SU-DHL-6 (cell line): ENCODE results near the gene CCNQ.

Source experiments
- H2AFZ ChIP-seq: fragments of 200-600 bp; sonication (generic); 2 replicates; pipeline ENCODE4 v1.6.1; 2014; ENCODE audit warnings: low read depth, mild to moderate bottlenecking, moderate library complexity, mixed read lengths, antibody characterized with exemption, low read length; ENCODE audit not compliant: severe bottlenecking
- H3F3A ChIP-seq: fragments of 200-600 bp; shearing (Covaris generic); 2 replicates; pipeline ENCODE4 v1.6.0; 2016; ENCODE audit warnings: antibody characterized with exemption, mild to moderate bottlenecking; ENCODE audit not compliant: insufficient read depth
- H3K27ac ChIP-seq: fragments of 200-600 bp; sonication (generic); 2 replicates; pipeline ENCODE4 v1.5.1; 2016; ENCODE audit warnings: low read depth, mild to moderate bottlenecking, low read length, moderate library complexity, mixed read lengths
- H3K27me3 ChIP-seq: fragments of 200-600 bp; sonication (generic), shearing (Covaris generic); 2 replicates; pipeline ENCODE4 v1.6.0; 2014; ENCODE audit warnings: mild to moderate bottlenecking, low read length
- H3K36me3 ChIP-seq: fragments of 200-600 bp; sonication (generic); 2 replicates; pipeline ENCODE4 v1.6.1; 2014; ENCODE audit warnings: mild to moderate bottlenecking, low read length, mixed read lengths
- H3K4me2 ChIP-seq: fragments of 300-600, 200-600 bp; shearing (Covaris generic), sonication (generic); 2 replicates; pipeline ENCODE4 v1.6.0; 2014; ENCODE audit warnings: low read length, low read depth, mild to moderate bottlenecking; ENCODE audit not compliant: poor library complexity, severe bottlenecking
- H3K4me3 ChIP-seq: fragments of 200-600 bp; sonication (generic); 2 replicates; pipeline ENCODE4 v1.5.1; 2014; ENCODE audit warnings: antibody characterized with exemption, low read length, mild to moderate bottlenecking, mixed read lengths; ENCODE audit not compliant: insufficient read depth, poor library complexity, severe bottlenecking
- H3K79me2 ChIP-seq: fragments of 200-600 bp; sonication (generic); 2 replicates; pipeline ENCODE4 v1.6.1; 2014; ENCODE audit warnings: mild to moderate bottlenecking, low read length, moderate library complexity; ENCODE audit not compliant: insufficient read depth
- H3K9ac ChIP-seq: fragments of 200-600 bp; sonication (generic); 2 replicates; pipeline ENCODE4 v1.7.0; 2014; ENCODE audit warnings: mild to moderate bottlenecking, low read length
- H3K9me2 ChIP-seq: fragments of 200-600 bp; sonication (generic); replicated peaks from 2 replicates; pipeline ENCODE4 v1.6.1; 2014; ENCODE audit warnings: low read length; ENCODE audit not compliant: insufficient read depth
- H3K9me3 ChIP-seq: fragments of 200-600 bp; sonication (generic); 2 replicates; pipeline ENCODE4 v1.6.1; 2014; ENCODE audit warnings: low read length, mixed read lengths; ENCODE audit not compliant: insufficient read depth
- H4K20me1 ChIP-seq: fragments of 200-600 bp; sonication (generic); 2 replicates; pipeline ENCODE4 v1.6.1; 2014; ENCODE audit warnings: low read depth, mild to moderate bottlenecking, antibody characterized with exemption, low read length, moderate library complexity, mixed read lengths
- CTCF ChIP-seq: fragments of 200-600 bp; sonication (generic); IDR thresholded peaks from one replicate; pipeline ENCODE4 v1.5.1; 2017; ENCODE audit warnings: antibody characterized with exemption, mild to moderate bottlenecking, low read length, moderate library complexity; ENCODE audit not compliant: insufficient read depth, poor library complexity, severe bottlenecking
- EZH2phosphoT487 ChIP-seq: fragments of 200-600 bp; sonication (generic), shearing (Covaris generic); conservative IDR thresholded peaks from 2 replicates; pipeline ENCODE4 v1.6.1; 2018; ENCODE audit warnings: mild to moderate bottlenecking, antibody characterized with exemption, low read length, moderate library complexity, mixed read lengths

The CCNQ gene

GRCh38 chrX:153643431-153644351 lies 44.8 kb upstream of the CCNQ start:
- no peak overlapping the region for H3K9ac ChIP-seq
- no peaks in the 10 kb centered on the region for H3K79me2 ChIP-seq
- no peaks in the 10 kb centered on the region for H3K9me3 ChIP-seq
- H3K4me3 ChIP-seq, result no peak overlapping the region
- TF ChIP-seq EZH2phosphoT487 (no peak), CTCF (no peak)
- no peaks in the 10 kb centered on the region for H4K20me1 ChIP-seq
- H2AFZ ChIP-seq, result no peak overlapping the region
- no peaks in the 10 kb centered on the region for H3K9me2 ChIP-seq
- H3K4me2 ChIP-seq, result peak overlapping the region; percentile 29
- no peak overlapping the region for H3K27ac ChIP-seq
- H3K36me3 ChIP-seq, result no peaks in the 10 kb centered on the region
- no peaks in the 10 kb centered on the region for H3K27me3 ChIP-seq
- H3F3A ChIP-seq, result no peaks in the 10 kb centered on the region

- TF ChIP-seq EZH2phosphoT487, result no peak
- no peak for TF ChIP-seq CTCF
- no peaks in the 10 kb centered on the region for H3K27me3 ChIP-seq
- H3K79me2 ChIP-seq, result no peaks in the 10 kb centered on the region
- no peak overlapping the region for H3K4me3 ChIP-seq
- H3K4me2 ChIP-seq, result no peak overlapping the region
- H2AFZ ChIP-seq, result no peak overlapping the region
- H3K9me2 ChIP-seq, result no peaks in the 10 kb centered on the region
- H4K20me1 ChIP-seq, result no peaks in the 10 kb centered on the region
- H3F3A ChIP-seq, result no peaks in the 10 kb centered on the region
- no peaks in the 10 kb centered on the region for H3K9me3 ChIP-seq
- H3K27ac ChIP-seq, result no peak overlapping the region
- no peaks in the 10 kb centered on the region for H3K36me3 ChIP-seq
- no peak overlapping the region for H3K9ac ChIP-seq
Observed at GRCh38 chrX:153642655-153643430, 43.9 kb upstream of the CCNQ start.

GRCh38 chrX:153642051-153642654 lies 43.2 kb upstream of the CCNQ start:
- Histone ChIP-seq H3K9me3 (no peaks in the 10 kb centered on the region), H3K4me2 (no peak overlapping the region), H2AFZ (no peak overlapping the region), H3K27ac (no peak overlapping the region), H3K4me3 (no peak overlapping the region), H3K36me3 (no peaks in the 10 kb centered on the region), H3K27me3 (no peaks in the 10 kb centered on the region), H3K9me2 (no peaks in the 10 kb centered on the region), H4K20me1 (no peaks in the 10 kb centered on the region), H3F3A (no peaks in the 10 kb centered on the region), H3K79me2 (no peaks in the 10 kb centered on the region), H3K9ac (no peak overlapping the region)
- no peak for TF ChIP-seq CTCF
- TF ChIP-seq EZH2phosphoT487, result no peak
